Measurements from ENCODE around the gene COA3.

DNA sequence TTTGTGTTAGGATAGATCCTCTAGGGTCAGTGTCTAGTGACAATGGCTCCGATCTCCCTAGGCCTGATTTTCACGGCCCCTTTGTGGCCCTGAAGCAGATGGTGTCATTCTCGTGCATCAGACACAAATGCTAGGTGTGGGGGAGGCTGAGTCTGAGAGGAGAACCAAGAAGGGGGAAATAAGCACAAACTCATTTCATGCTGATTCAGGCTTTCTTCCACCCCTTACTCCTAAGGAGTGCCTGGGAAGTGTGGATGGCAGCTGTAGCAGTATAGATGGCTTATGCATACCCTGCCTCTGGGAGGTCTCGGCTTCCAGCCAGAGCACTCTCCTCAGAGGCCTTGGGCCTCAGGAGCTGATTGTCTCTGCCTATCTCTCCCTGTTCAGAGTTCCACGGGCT is 19.9 kb downstream of the COA3 start:
- TF ChIP-seq, protein P1, sequence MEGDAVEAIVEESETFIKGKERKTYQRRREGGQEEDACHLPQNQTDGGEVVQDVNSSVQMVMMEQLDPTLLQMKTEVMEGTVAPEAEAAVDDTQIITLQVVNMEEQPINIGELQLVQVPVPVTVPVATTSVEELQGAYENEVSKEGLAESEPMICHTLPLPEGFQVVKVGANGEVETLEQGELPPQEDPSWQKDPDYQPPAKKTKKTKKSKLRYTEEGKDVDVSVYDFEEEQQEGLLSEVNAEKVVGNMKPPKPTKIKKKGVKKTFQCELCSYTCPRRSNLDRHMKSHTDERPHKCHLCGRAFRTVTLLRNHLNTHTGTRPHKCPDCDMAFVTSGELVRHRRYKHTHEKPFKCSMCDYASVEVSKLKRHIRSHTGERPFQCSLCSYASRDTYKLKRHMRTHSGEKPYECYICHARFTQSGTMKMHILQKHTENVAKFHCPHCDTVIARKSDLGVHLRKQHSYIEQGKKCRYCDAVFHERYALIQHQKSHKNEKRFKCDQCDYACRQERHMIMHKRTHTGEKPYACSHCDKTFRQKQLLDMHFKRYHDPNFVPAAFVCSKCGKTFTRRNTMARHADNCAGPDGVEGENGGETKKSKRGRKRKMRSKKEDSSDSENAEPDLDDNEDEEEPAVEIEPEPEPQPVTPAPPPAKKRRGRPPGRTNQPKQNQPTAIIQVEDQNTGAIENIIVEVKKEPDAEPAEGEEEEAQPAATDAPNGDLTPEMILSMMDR (IDR thresholded peaks at IDR 0.05; ENCODE audit: insufficient read depth, low read depth, low read length), result no peak
- no peak for TF ChIP-seq EZH2 (IDR thresholded peaks at IDR 0.05; ENCODE audit: insufficient read depth, low read length)

Data from astrocyte (in vitro differentiated cells and primary cell).